Measurements from ENCODE around the gene MYEOV. TPM values are rescaled to one million over a fixed set of nuclear protein-coding genes. Genes with fewer than 3 reads are reported as not detected.
A peak's percentile ranks its signal among the peaks of the same experiment; 100 is the strongest.

The MYEOV gene
- total and polyA plus RNA-seq, 9 of the 15 experiments (the other 6 are each of a cell fraction or from before 2014, with no cell fraction given) = 10.2 to 133 (median 32.2) TPM

GRCh38 chr11:69275178-69275577 is 18.8 kb upstream of the MYEOV start (continued):
- no peak for TF ChIP-seq PATZ1 (CRISPR knock-in tag; IDR thresholded peaks at IDR 0.05; ENCODE audit: borderline replicate concordance)
- TF ChIP-seq ZFP36 (IDR thresholded peaks at IDR 0.05; ENCODE audit: low read depth, low read length, partially characterized antibody) = no peak
- TF ChIP-seq PHTF2 (CRISPR knock-in tag; IDR thresholded peaks at IDR 0.05) = no peak
- TF ChIP-seq, protein P1, sequence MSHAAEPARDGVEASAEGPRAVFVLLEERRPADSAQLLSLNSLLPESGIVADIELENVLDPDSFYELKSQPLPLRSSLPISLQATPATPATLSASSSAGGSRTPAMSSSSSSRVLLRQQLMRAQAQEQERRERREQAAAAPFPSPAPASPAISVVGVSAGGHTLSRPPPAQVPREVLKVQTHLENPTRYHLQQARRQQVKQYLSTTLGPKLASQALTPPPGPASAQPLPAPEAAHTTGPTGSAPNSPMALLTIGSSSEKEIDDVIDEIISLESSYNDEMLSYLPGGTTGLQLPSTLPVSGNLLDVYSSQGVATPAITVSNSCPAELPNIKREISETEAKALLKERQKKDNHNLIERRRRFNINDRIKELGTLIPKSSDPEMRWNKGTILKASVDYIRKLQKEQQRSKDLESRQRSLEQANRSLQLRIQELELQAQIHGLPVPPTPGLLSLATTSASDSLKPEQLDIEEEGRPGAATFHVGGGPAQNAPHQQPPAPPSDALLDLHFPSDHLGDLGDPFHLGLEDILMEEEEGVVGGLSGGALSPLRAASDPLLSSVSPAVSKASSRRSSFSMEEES (CRISPR knock-in tag; IDR thresholded peaks at IDR 0.05) = no peak
- no peak for TF ChIP-seq SNRNP70 (optimal IDR thresholded peaks at IDR 0.05; ENCODE audit: low read depth, low read length)
- TF ChIP-seq ZNF184 (CRISPR knock-in tag; IDR thresholded peaks at IDR 0.05) = no peak
- 0 out of 2 replicates have a peak, but pooled peaks have one; percentile 44 for TF ChIP-seq EHMT2 (IDR thresholded peaks at IDR 0.05)
- 0 out of 2 replicates have a peak, but pooled peaks have one; percentile 13 for TF ChIP-seq ELF4 (CRISPR knock-in tag; IDR thresholded peaks at IDR 0.05)

Measured in K562 (cell line).